GM18520 (cell line): ENCODE measurements around the gene AOC3.
"Not testable (repeated sequence)": the region's sequence is repeated elsewhere in the genome, so short reads cannot be mapped to it uniquely, and the experiment has no call there.

Experiments
- ATAC-seq: cut with Tn5 transposase; IDR thresholded peaks from one replicate; pipeline ENCODE4 v1.9.1; 2021; ENCODE audit not compliant: unreplicated experiment

Gene AOC3

DNA sequence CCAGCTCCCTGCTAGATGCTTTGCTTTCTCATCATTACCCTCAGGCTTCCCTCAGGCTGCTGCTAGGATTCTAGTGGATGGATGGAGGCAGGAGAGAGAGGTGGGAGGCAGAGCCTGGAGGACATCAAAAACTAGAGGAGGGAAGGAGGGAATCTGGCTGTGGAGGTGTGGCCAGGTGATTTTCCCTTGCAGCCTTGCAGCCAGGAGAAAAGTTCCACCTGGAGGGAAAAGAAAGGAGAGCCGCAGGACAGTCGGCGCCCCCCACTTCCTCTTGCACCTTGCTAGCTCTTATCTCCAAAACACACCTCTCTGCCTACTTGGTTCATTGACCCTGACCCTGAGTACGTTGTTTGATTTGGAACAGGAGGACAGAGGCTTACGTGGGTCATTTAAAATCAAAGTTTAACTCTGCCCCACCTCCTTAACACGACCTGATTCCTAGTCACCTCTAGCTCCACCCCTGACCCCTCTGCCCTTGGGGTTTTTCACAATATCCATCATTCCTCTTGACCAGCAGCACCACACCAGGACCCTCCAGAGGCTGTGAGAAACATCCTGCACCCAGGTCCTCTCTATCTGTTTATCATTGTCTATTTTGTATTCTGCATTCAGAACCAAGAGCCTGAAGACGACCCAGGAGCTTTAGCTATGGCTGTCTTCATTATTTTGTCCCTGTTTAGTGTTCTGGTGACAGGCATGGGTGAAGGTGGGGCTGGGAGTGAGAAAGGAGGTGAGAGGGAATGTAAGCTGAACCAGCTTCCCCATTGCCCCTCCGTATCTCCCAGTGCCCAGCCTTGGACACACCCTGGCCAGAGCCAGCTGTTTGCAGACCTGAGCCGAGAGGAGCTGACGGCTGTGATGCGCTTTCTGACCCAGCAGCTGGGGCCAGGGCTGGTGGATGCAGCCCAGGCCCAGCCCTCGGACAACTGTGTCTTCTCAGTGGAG is 15.9 kb downstream of the AOC3 start:
- ATAC-seq: no peak

DNA sequence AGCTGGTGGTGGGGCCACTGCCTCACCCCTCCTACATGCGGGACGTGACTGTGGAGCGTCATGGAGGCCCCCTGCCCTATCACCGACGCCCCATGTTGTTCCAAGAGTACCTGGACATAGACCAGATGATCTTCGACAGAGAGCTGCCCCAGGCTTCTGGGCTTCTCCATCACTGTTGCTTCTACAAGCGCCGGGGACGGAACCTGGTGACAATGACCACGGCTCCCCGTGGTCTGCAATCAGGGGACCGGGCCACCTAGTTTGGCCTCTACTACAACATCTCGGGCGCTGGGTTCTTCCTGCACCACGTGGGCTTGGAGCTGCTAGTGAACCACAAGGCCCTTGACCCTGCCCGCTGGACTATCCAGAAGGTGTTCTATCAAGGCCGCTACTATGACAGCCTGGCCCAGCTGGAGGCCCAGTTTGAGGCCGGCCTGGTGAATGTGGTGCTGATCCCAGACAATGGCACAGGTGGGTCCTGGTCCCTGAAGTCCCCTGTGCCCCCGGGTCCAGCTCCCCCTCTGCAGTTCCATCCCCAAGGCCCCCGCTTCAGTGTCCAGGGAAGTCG is 16.8 kb downstream of the AOC3 start:
- not testable (repeated sequence) for ATAC-seq

DNA sequence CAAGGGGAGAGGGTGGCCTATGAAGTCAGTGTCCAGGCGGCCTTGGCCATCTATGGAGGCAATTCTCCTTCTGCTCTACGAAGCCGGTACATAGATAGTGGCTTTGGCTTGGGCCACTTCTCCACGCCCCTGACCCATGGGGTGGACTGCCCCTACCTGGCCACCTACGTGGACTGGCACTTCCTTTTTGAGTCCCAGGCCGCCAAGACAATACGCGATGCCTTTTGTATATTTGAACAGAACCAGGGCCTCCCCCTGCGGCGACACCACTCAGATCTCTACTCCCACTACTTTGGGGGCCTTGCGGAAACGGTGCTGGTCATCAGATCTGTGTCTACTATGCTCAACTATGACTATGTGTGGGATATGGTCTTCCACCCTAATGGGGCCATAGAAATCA is 17.3 kb downstream of the AOC3 start:
- ATAC-seq: no peak

DNA sequence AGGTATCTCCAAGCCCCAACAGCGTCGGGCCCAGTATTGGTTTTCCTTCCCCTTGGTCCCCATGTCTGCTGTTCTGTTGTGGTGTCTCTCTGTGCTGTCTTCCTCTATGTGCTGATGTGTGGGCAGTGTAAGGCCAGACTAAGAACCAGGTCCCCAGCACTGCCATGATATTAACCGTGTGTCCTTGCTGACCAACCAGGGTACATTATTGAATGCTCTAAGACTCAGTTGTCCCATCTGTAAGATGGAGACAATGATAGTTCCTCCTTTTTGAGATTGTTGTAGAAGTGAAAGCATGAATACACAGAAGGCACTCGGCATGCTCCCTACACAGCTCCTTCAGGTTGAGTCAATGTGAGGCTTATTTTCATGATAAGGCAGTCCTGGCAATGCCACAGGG is 20.6 kb downstream of the AOC3 start:
- ATAC-seq: no peak

DNA sequence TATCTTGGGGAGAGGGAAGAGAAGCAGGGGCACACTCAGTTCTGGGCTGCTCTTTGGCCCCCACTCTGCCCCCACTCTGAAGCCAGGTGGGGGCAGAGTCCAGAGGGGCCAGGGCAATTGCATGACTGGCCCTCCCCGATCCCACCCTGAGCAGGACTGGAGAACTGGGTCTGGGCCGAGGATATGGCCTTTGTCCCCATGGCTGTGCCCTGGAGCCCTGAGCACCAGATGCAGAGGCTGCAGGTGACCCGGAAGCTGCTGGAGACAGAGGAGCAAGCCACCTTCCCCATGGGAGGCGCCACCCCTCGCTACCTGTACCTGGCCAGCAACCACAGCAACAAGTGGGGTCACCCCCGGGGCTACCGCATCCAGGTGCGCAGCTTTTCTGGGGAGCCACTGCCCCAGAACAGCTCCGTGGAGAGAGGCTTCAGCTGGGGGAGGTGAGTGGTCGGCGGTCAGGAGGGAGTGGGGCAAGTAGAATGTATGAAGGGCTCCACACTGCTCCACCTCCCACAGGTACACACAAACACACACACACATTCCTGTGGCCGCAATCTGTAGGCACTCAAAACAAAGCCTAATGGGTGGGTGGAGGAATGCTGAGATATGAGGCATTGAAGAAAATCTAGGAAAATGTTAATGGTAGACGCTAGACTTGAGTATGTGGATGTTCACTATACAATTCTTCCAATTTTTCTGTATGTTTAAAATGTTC is 21.4 kb downstream of the AOC3 start:
- ATAC-seq: no peak

DNA sequence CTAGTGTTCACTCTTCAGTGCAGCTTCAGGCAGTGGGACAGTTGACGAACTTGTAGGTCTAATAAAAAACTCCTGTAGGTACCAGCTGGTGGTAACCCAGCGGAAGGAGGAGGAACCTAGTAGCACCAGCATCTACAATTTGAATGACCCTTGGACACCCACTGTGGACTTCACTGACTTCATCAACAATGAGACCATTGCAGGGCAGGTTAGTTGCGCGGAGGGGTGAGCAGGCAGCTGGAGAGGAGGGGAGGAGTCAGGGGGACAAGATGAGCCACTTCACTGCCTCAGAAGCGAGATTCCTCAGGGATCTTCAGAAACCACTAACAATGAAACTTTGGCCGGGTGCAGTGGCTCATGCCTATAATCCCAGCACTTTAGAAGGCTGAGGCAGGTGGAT is 22.3 kb downstream of the AOC3 start:
- no peak for ATAC-seq

DNA sequence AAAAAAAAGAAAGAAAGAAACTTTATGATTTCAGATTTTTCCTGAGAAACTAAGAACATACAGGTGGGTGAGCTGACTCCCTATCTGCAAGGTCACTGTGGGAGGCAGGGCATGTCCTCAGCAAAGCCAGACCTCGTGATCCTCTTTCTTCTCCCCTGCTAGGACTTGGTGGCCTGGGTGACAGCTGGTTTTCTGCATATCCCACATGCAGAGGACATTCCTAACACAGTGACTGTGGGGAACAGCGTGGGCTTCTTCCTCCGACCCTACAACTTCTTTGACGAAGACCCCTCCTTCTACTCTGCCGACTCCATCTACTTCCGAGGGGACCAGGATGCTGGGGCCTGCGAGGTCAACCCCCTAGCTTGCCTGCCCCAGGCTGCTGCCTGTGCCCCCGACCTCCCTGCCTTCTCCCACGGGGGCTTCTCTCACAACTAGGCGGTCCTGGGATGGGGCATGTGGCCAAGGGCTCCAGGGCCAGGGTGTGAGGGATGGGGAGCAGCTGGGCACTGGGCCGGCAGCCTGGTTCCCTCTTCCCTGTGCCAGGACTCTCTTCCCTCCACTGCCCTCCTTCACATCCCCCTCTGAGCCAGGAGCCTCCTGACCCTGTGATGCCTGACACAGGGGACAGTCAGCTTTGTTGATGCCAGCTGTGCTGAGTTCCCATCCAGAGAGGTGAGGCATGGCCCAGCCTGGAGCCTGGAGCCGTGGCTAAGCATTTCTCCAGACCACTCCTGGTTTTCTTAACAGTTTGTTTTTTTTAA is 23.1 kb downstream of the AOC3 start:
- ATAC-seq: not testable (repeated sequence)

DNA sequence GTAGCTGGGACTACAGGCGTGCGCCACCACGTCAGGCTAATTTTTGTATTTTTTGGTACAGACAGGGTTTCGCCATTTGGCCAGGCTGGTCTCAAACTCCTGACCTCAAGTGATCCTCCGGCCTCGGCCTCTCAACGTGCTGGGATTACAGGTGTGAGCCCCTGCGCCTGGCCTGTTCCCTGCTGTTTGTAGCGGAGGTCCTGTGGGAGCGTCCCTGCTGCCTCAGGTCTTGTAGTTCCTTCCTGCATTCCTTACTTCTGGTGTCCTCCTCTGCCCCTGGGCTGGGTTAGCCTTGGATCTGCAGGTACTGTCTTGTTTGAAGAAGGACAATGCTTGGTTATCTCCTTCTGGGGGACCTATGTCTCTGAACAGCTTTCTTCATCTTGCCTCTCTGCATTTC is 26.0 kb downstream of the AOC3 start:
- no peak for ATAC-seq

DNA sequence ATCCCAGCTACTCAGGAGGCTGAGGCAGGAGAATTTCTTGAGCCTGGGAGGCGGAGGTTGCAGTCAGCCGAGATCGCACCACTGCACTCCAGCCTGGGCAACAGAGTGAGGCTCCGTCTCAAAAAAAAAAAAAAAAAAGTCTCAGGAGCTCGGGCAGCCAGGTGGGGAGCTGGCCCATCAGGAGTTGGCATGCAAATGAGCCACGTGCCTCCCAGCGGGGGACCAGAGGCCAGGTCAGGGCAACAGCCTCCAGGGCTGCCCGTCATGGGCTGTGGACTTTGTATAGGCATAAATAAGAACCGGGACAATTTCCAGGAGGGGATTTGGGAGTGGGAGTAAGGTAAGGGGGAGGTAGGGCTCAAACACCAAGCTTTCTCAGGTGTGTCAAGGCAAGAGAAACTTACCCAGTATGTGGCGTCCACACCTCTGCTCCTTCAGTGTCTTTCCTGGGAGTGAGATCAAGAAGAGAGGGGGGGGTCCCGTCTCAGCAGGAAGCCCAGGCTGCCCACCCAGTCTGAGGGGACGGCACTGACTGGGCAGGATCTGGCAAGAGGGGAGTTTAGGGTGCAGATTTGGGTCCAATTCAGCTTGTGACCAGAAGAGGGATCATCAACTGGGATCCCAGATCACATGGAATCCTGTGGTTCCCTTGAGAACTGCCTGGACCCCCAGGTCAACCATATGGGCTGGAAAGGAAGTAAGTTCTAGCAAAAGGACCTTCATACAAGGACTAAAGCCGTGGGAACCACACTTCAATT is 27.3 kb downstream of the AOC3 start:
- no peak for ATAC-seq

DNA sequence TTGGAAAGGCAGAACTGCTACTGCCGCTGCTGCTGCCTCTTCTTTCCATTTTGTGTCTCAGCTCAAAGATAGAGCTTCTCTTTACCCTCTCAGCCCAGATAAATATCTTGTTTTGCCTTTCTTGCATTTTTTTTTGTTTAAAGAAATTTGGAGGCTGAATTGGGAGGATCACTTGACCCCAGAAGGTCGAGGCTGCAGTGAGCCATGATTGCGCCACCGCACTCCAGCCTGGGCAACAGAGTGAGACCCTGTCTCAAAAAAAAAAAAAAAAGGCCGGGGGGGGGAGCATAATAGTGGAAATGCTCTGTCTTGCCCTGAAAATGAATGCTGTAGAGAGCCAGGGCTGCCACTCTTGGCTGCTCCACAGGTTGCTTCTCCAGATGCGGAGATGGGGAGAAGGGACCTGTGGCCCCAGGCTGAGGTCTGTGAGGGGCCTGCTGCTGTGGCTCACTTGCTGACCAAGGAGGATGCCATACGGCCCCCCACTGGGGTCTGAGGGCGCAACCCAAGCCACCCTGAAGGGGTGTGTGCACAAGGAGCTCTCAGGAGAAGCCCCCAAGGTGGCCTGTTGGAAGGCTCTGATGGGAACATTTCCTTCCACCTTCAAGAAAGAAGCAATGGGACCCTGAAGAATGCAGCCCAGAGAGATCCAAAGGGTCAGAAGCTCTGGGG is 28.1 kb downstream of the AOC3 start:
- ATAC-seq: no peak

DNA sequence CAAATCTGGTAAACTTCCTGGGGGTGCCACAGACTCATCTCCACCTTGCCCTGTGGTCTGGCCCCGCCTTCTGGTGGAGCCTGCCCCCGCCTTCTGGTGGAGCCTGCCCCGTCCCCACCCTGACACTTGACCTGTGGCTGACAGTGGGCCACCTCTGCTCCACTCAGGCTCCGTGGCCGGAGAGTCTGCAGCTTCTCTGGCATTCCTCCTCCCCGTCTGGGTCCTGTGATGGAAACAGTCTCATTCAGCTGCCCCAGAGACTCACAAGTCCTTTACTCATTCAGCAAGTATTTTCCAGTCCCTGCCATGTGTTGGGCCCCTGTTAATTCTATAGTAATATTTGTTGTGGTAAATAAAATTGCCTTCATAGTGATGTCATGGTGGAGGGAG is 28.6 kb downstream of the AOC3 start:
- no peak for ATAC-seq

DNA sequence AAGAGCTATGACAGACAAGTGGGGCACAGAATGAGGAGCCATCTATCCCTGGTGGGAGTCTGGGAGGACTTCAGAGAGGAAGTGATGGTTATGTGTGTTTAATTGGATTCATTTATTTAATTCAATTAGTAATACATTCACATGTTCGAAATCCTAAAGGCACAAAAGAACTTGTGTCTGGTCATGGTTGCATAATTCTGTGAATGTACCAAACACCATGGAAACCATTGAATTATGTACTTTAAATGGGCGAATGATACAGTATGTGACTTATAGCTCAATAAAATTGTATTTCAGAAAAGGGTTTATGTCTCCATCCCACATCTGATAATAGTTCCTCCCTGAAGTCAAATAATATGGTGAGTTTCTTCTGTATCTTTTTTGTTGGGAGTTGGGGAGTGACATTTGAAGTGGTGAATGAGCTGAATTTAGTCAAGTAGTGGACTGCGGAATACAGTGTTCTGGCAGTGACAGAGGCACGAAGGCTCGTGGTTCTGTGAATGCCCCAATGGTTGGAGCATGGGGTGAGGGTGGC is 29.8 kb downstream of the AOC3 start:
- ATAC-seq: no peak

DNA sequence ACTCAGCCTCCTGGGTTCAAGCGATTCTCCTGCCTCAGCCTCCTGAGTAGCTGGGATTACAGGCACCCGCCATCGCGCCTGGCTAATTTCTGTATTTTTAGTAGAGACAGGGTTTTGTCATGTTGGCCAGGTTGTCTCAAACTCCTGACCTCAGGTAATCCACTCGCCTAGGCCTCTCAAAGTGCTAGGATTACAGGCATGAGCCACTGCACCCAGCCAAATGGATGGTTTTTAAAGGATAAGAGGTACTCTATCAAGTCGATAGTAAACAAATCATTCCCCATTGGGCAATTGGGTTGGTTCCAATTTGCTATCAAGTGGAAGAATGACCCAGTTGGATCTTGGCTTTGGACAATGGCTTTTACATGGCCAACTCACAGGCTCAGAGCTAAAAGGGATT is 30.7 kb downstream of the AOC3 start:
- ATAC-seq: not testable (repeated sequence)

DNA sequence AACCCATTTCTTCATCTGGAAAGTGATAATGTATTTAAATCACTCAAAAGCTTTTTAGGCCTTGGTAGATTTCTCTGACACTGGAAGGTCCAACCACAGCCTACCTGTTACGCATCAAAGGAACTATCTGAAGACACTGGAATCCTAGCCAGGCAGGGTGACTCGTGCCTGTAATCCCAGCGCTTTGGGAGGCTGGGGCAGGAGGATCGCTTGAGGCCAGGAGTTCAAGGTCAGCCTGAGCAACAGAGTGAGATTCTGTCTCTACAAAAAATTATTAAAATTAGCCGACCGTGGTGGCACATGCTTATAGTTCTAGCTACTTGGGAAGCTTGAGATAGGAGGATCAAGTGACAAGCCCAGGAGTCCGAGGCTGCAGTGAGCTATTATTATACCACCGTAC is 31.2 kb downstream of the AOC3 start:
- ATAC-seq: no peak

DNA sequence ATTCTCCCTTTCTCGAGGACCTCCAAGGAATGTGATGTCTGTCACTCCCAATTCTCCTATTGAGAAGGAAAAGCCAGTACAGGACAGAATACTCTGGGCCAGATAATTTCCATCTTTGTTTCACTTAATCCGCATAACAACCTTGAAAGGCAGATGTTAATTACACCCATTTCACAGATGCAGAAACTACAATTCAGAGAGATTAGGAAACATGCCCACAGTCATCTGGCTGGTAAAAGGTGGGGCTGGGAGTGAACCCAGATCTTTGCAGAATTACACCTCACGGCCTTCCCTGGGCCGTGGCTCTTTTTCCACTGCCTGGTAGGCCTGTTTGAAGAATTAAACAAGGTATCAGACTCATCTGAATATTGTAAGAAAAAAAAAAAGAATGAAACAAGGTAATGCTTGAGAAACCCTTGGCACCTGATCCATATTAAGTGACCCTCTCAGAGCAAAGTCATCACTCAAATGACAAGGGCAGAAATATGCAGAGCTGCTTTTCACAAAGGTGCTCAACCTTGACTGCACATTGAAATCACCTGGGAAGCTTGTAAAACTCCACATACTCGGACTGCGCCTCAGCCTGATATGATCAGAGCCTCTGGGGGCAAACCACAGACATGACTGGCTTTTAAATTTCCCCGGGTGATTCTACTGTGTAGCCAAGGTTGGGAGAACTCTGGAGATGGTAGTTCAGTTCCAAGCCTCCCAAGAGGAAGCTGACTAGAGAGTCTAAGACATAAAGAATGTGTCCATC is 33.0 kb downstream of the AOC3 start:
- no peak for ATAC-seq

DNA sequence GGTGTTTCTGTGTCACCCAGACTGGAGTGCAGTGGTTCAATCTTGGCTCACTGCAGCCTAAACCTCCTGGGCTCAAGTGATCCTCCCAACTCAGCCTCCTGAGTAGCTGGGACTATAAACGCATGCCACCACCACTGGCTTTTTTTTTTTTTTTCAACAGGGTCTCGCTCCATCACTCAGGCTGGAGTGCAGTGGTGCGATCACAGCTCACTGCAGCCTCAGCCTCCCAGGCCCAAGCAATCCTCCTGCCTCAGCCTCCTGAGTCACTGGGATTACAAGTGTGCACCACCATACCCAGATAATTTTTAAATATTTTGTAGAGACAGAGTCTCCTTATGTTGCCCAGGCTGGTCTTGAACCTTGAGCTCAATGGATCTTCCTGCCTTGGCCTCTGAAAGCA is 34.8 kb downstream of the AOC3 start:
- ATAC-seq: not testable (repeated sequence)

DNA sequence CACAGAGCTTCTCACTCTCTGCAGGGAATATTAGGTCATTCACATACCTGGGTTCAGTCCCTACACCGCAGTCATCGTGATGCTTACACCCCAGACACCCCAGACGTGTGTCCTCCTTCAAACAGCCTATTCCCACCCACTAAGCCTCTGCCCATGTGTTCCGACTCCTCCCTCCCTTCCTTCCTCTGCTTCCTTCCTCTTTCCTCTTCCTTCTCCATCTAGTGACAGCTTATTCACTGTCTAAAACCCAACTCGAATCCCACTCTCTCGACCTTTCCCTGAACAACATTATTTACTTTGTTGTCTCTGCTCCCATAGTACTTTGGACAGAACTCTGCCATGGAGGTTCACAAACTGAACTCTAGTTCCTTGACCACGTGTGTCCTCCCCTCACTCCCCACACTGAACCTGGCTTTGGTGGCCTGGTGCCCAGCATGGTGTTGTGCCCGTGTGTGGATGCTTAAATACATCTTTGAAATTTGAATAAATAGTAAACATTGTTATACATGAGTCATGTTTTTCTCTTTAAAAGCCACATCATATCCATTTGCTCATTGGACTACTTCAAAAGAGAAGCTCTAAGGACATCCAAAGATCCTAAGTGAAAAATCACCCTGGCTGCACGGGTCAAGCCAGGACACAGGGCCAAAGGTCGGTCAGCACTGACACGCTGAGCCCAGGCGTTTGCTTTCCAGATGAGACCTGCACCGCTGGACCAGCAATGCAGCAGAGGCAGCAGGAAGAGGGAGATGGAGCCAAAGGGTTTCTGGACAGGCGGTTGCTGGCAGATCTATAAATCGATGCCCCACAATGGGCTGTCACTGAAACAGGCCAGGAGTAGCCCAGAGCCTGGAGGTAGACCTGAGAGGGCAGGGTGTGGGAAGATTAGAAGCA is 35.5 kb downstream of the AOC3 start:
- ATAC-seq: no peak

DNA sequence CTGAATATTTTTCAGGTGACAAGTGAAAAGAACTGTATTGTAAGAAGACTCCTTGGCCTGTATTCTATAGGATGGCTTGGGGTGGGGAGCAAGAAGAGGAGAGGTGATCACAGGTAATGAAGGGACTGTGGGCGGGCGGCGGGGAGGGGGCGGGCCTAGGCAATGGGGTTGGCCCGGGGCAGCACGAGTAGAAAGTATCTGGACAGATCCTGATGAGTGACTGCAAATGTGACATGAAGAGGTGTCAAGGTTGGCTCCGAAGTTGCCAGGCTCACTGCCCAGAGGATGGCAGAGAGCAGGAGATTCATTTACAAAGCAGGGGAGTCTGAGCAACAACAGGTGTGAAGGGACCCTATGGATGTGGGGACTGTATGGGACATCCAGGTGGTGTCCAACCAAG is 38.8 kb downstream of the AOC3 start:
- ATAC-seq: no peak
